Renal cortex interstitium (tissue), 11 donors: ENCODE results near the gene SERPINB3. TPM values are rescaled to one million over a fixed set of nuclear protein-coding genes. Genes with fewer than 3 reads are reported as not detected.
A peak's percentile ranks its signal among the peaks of the same experiment; 100 is the strongest.
"Not testable (repeated sequence)": the region's sequence is repeated elsewhere in the genome, so short reads cannot be mapped to it uniquely, and the experiment has no call there.

Source experiments
- DNase-seq, 11 donors: peaks; one replicate each; pipeline ENCODE4 v3.0.0-alpha.2; 2013; ENCODE audit warnings: low read depth in 9 of 11, low spot score in 4 of 11; ENCODE audit errors: extremely low read depth in 1 of 11
- polyA plus RNA-seq, 3 donors: library from polyadenylated mRNA; unstranded; fragments of 120-200 nt; gene quantifications; one replicate each; pipeline ENCODE4 v1.2.1, GENCODE V29; 2013; ENCODE audit not compliant: insufficient read length in 3 of 3

Gene SERPINB3
- polyA plus RNA-seq, 3 donors, result 0.07 to 0.14 TPM; not detected in 1

- not testable (repeated sequence) for DNase-seq
These were observed 2.8 kb downstream of the SERPINB3 start for GRCh38 chr18:63658920-63659319.

DNA sequence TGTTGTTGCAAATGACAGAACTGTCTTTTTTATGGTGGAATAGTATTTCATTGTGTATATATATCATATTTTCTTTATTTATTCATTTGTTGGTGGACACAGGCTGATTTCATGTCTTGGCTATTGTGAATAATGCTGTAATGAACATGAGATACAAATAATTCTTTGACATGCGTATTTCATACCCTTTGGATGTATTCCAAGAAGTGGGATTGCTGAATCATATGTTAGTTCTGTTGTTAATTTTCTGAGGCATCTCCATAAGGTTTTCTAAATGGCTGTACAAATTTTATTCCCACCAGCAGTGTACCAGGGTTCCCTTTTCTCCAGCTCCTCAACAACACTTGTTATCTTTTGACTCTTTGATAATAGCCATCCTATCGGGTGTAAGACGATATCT, 11.4 kb downstream of the SERPINB3 start:
- DNase-seq, result not testable (repeated sequence)

GRCh38 chr18:63648241-63648640, 13.5 kb downstream of the SERPINB3 start:
- DNase-seq, result no peak

GRCh38 chr18:63646936-63647335, 14.8 kb downstream of the SERPINB3 start:
- DNase-seq, result no peak

GRCh38 chr18:63644694-63645093, 17.0 kb downstream of the SERPINB3 start:
- not testable (repeated sequence) for DNase-seq

GRCh38 chr18:63644142-63644541, 17.6 kb downstream of the SERPINB3 start, which contains the start of gene SERPINB4:
TSS of gene SERPINB4 (minus strand) at chr18:63644256. CDS start at chr18:63643577, 679 bp downstream.
- DNase-seq, result not testable (repeated sequence)

DNA sequence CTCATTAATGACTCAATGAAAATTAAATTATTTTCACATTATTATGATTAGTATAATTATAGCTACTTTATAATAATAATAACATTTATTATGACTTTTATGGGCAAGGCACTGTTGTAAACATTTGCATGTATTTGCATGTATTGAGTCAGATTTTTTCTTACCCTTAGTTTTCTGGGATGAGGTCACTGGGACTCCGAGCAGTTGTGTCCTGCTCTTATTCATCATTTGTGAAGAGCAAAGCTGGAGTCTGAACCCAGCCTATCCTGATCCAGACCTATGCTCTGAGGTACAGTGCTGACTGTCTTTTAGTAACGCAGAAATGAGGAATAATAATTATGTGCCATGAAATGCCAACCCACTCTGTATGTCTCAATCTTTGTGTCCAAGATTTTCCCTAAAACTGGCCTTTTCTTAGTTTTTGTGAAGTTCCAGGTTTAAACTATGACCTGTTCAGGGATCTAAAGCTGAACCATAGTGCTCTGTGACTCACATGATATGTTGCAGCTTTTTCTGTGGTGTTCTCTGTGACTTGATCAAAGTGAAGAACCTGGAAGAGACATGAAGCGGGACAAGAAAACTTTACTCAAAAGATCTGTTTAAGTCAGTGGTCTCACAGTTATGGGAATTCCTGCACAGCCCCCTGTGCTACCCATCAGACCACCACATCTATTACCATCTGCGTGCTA, 18.9 kb downstream of the SERPINB3 start:
- not testable (repeated sequence) for DNase-seq

DNA sequence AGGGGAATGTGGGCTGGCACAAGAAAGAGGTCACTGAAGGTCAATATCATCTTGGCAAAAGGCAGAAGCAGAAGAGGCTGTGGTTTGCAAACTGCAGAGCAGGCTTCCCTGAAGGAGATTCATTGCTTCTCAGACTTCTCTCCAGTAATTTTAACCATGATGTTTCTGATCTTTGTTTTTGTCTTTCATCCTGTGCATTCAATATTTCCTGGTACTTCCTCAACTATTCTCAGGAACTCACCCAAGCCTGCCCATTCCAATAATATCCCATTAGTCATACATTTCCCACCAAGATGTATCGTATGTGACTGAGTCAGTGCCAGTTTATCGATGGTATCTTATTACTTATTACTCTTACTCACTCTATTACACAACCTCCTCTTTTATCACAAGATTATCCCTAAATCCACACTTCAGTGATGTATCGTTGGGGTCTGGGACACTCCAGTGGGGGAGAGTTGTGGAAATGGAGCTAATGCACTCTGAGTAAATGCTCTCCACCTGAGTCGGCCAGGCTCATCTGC, 20.5 kb downstream of the SERPINB3 start:
- DNase-seq, result not testable (repeated sequence)

- DNase-seq, result no peak
These were observed 24.0 kb downstream of the SERPINB3 start for GRCh38 chr18:63637703-63638102.

DNA sequence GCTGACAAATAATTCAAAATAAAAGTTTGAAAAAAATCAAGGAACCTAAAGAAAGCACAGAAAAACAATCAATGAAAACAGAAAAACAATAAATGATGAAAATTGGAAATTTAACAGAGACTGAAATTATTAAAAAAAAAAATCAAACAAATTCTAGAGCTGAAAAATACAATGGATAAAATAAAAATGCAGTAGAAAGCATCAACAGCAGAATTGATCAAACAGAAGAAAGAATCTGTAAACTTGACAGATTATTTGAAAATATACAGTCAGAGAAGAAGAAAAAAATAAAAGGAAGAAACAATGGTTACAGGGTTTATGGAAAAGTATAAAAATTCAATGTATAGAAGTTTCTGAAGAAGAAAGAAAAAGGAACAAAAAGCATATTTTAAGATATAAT, 33.9 kb downstream of the SERPINB3 start:
- DNase-seq, result no peak

DNA sequence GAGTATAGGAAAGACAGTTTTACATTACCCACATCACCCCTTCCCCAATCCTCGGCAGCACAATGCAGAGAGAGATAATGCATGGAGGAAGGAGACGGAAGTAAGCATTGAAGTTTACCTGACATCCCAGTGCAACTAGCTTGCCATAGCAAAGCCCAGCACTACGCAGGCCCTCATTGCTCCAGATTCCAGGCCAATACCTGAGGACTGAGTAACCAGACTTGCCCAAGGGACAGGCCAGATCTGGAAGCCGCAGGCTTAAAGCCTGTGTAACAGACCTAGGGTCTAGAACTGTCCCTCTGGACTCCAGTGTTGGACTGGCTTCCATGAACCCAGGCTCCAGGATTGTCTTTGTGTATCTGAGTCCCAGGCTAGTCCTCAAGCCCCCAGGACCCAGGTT, 35.3 kb downstream of the SERPINB3 start:
- no peak for DNase-seq

GRCh38 chr18:63624863-63625262, 36.8 kb downstream of the SERPINB3 start:
- DNase-seq, result no peak

DNA sequence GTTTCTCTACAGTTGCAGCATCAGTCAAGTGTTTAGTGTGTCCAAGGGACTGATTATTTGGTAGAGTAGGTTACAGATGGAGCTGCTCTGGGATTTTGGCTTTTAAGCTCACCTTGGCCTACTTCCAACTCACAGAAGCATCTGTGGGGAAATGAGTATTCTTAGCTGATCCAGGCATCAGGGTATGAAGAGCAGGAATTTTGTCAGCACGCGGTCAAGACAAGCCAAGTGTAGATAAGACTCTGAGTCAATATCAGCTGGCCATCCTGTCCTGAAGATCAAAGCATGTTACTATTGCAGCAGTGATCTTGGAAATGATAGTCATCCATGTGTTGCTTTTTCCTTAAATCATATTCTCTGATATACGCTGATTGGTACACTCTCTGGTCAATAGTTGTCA, 42.0 kb downstream of the SERPINB3 start:
- DNase-seq, result no peak

- no peak for DNase-seq
These were observed 43.8 kb downstream of the SERPINB3 start for GRCh38 chr18:63617915-63618234.

- peak in 2 of 11 donors; percentile 2 to 8 for DNase-seq
These were observed 44.4 kb downstream of the SERPINB3 start for GRCh38 chr18:63617049-63617914.

GRCh38 chr18:63613420-63613819, 48.3 kb downstream of the SERPINB3 start:
- DNase-seq, result no peak

DNA sequence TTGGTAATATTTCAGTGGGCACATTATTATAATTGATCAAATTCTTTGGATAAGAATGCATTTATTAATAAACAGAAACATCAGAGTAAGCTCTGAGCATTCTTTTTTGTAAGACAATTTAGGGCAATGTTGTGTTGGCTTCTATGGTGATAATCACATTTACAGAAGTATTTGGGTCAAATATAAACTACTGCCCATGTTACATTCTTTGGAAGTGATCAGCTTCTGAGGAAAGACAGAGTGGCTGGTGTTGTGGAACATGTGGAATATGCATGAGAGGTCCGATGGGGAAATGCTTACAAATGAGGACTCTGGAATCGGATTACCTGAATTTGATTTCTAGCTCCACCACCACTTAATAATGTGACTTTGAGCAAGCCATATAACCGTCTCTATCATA, 55.2 kb downstream of the SERPINB3 start:
- DNase-seq, result no peak
